ENCODE results near the gene URAD. TPM values are rescaled to one million over a fixed set of nuclear protein-coding genes. Genes with fewer than 3 reads are reported as not detected.

The URAD gene
- total and polyA plus RNA-seq, 12 donors, result not detected

GRCh38 chr13:27960362-27961226 is 27.9 kb downstream of the URAD start:
- DNase-seq, result peak in 1 of 7 donors; percentile 9
- Histone ChIP-seq H3K27me3 (peaks cover 82% of the 10 kb centered on the region), H3K27ac (no peak overlapping the region), H3K4me3 (peak overlapping the region in 1 of 4 donors; percentile 10), H3K4me1 (replicated peaks in 1 of 2) (peaks cover 9% of the 10 kb centered on the region in 2 donors), H3K36me3 (replicated peaks in 1 of 2) (no peaks in the 10 kb centered on the region), H3K9me3 (replicated peaks in 1 of 3) (no peaks in the 10 kb centered on the region)
- TF ChIP-seq, protein P1, sequence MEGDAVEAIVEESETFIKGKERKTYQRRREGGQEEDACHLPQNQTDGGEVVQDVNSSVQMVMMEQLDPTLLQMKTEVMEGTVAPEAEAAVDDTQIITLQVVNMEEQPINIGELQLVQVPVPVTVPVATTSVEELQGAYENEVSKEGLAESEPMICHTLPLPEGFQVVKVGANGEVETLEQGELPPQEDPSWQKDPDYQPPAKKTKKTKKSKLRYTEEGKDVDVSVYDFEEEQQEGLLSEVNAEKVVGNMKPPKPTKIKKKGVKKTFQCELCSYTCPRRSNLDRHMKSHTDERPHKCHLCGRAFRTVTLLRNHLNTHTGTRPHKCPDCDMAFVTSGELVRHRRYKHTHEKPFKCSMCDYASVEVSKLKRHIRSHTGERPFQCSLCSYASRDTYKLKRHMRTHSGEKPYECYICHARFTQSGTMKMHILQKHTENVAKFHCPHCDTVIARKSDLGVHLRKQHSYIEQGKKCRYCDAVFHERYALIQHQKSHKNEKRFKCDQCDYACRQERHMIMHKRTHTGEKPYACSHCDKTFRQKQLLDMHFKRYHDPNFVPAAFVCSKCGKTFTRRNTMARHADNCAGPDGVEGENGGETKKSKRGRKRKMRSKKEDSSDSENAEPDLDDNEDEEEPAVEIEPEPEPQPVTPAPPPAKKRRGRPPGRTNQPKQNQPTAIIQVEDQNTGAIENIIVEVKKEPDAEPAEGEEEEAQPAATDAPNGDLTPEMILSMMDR (IDR thresholded peaks at IDR 0.05), result peak in 1 of 6 experiments; percentile 17
- TF ChIP-seq POLR2A (IDR thresholded peaks at IDR 0.05), result no peak
- 2 to 8% (median 2%) methylated on average over 11 to 73 of the region's 73 CpGs for WGBS, 4 donors
- intact Hi-C loops (cut with DNase I), result no loop called here

- peaks cover 81% of the 10 kb centered on the region for H3K27me3 ChIP-seq
- DNase-seq, result no peak
- no peaks in the 10 kb centered on the region for H3K9me3 ChIP-seq (replicated peaks in 1 of 3)
- no peak overlapping the region for H3K27ac ChIP-seq
- peaks cover 9% of the 10 kb centered on the region in 2 donors for H3K4me1 ChIP-seq (replicated peaks in 1 of 2)
- TF ChIP-seq, protein P1 (IDR thresholded peaks at IDR 0.05), result no peak
- TF ChIP-seq POLR2A (IDR thresholded peaks at IDR 0.05), result no peak
- intact Hi-C loops (cut with DNase I), result no loop called here
- WGBS, 4 donors, result 22 to 30% (median 25%) methylated on average over 14 of the region's 14 CpGs
- H3K4me3 ChIP-seq, result no peak overlapping the region
- no peaks in the 10 kb centered on the region for H3K36me3 ChIP-seq (replicated peaks in 1 of 2)
Measured at GRCh38 chr13:27959976-27960361, 28.5 kb downstream of the URAD start.

GRCh38 chr13:27956576-27957300 is 31.8 kb downstream of the URAD start:
- Histone ChIP-seq H3K9me3 (replicated peaks in 1 of 3) (no peaks in the 10 kb centered on the region), H3K36me3 (replicated peaks in 1 of 2) (no peaks in the 10 kb centered on the region), H3K27ac (no peak overlapping the region), H3K27me3 (peaks cover 76% of the 10 kb centered on the region), H3K4me1 (replicated peaks in 1 of 2) (peaks cover 9 to 19% of the 10 kb centered on the region in 2 donors), H3K4me3 (no peak overlapping the region)
- no peak for DNase-seq
- intact Hi-C loops (cut with DNase I), result no loop called here
- TF ChIP-seq, protein P1 (IDR thresholded peaks at IDR 0.05), result no peak
- no peak for TF ChIP-seq POLR2A (IDR thresholded peaks at IDR 0.05)
- 28 to 47% (median 40%) methylated on average over 5 of the region's 5 CpGs for WGBS, 4 donors

DNA sequence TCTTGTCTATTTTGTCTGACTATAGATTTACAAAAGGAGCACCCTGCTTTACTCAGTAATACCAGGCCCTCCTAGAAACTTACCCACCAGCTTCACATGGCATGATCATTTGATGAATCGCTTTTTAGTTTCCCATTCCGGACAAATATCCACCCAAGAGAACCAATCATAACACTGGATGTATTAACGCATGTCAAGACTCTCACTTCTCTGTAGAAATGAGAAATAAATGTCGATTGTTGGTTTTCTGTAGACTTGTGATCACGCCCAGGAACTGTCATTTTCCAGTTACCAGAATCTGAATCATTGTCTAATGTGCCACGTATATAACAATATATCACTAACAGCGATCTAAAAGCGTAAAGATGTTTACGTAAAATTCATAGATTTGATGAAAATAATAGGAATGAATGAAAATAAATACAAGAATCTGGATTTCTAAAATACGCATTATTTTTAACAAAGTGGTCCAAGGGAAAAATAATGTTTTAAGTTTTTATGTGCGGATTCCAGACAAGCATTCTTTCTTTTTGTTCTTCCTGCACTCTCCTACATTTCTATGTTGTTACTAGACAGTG is 33.4 kb downstream of the URAD start:
- TF ChIP-seq POLR2A (IDR thresholded peaks at IDR 0.05), result no peak
- TF ChIP-seq, protein P1 (IDR thresholded peaks at IDR 0.05), result no peak
- Histone ChIP-seq H3K27me3 (peaks cover 60% of the 10 kb centered on the region), H3K9me3 (replicated peaks in 1 of 3) (no peaks in the 10 kb centered on the region), H3K4me1 (replicated peaks in 1 of 2) (peaks cover under 1 to 11% of the 10 kb centered on the region in 2 donors), H3K36me3 (replicated peaks in 1 of 2) (no peaks in the 10 kb centered on the region), H3K27ac (no peak overlapping the region), H3K4me3 (no peak overlapping the region)
- 58 to 68% (median 64%) methylated on average over 11 of the region's 11 CpGs for WGBS, 4 donors
- no peak for DNase-seq
- intact Hi-C loops (cut with DNase I), result no loop called here

All from adrenal gland (tissue), 12 donors.